Neural crest cell (in vitro differentiated cells): ENCODE data around the gene COG7. TPM values are rescaled to one million over a fixed set of nuclear protein-coding genes. Genes with fewer than 3 reads are reported as not detected.
A peak's percentile ranks its signal among the peaks of the same experiment; 100 is the strongest.
"Not testable (repeated sequence)": the region's sequence is repeated elsewhere in the genome, so short reads cannot be mapped to it uniquely, and the experiment has no call there.

Source experiments
- DNase-seq: peaks from one replicate; pipeline ENCODE4 v3.0.0; 2021; ENCODE audit warnings: low read depth, mixed read lengths, low spot score
- H3K27ac Mint-ChIP-seq: one replicate; pipeline ENCODE4 v1.8.0; 2021; ENCODE audit warnings: mild to moderate bottlenecking, mixed read lengths; ENCODE audit not compliant: unreplicated experiment
- H3K27me3 Mint-ChIP-seq: 2 replicates; pipeline ENCODE4 v1.8.0; 2021; ENCODE audit warnings: low read depth, mild to moderate bottlenecking, mixed read lengths
- H3K36me3 Mint-ChIP-seq: 2 replicates; pipeline ENCODE4 v1.8.0; 2021; ENCODE audit warnings: low read depth, mild to moderate bottlenecking, mixed read lengths
- H3K4me1 Mint-ChIP-seq: 2 replicates; pipeline ENCODE4 v1.8.0; 2021; ENCODE audit warnings: mixed read lengths
- H3K4me3 Mint-ChIP-seq: one replicate; pipeline ENCODE4 v1.8.0; 2021; ENCODE audit warnings: mild to moderate bottlenecking, mixed read lengths
- H3K9me3 Mint-ChIP-seq: 2 replicates; pipeline ENCODE4 v1.8.0; 2021; ENCODE audit warnings: mixed read lengths
- CTCF ChIP-seq: fragments of 200-600 bp; sonication (generic); conservative IDR thresholded peaks from 2 replicates; pipeline ENCODE4 v1.5.0; 2021; ENCODE audit warnings: antibody characterized with exemption, mild to moderate bottlenecking
- total RNA-seq: library from RNA; stranded (reverse); gene quantifications from 2 replicates; pipeline ENCODE4 v1.2.1, GENCODE V29; 2021

Gene COG7
- total RNA-seq, 1 donor from 2014 or later, result 18.9 TPM

- Mint-ChIP-seq H3K27me3 (no peaks in the 10 kb centered on the region), H3K4me3 (no peak overlapping the region), H3K4me1 (no peaks in the 10 kb centered on the region), H3K9me3 (no peaks in the 10 kb centered on the region), H3K36me3 (peaks cover 4% of the 10 kb centered on the region), H3K27ac (peak overlapping the region; percentile 57)
- no peak for DNase-seq
- no peak for TF ChIP-seq CTCF
Measured at GRCh38 chr16:23388786-23389185, 64.2 kb downstream of the COG7 start.

- no peak for TF ChIP-seq CTCF
- Mint-ChIP-seq H3K9me3 (no peaks in the 10 kb centered on the region), H3K27ac (no peak overlapping the region), H3K4me3 (no peak overlapping the region), H3K27me3 (no peaks in the 10 kb centered on the region), H3K36me3 (peaks cover 4% of the 10 kb centered on the region), H3K4me1 (no peaks in the 10 kb centered on the region)
- no peak for DNase-seq
Measured at GRCh38 chr16:23387666-23388065, 65.3 kb downstream of the COG7 start.

GRCh38 chr16:23385441-23385840 is 67.5 kb downstream of the COG7 start:
- TF ChIP-seq CTCF, result no peak
- H3K4me3 Mint-ChIP-seq, result no peak overlapping the region
- H3K27ac Mint-ChIP-seq, result no peak overlapping the region
- no peaks in the 10 kb centered on the region for H3K9me3 Mint-ChIP-seq
- no peaks in the 10 kb centered on the region for H3K27me3 Mint-ChIP-seq
- DNase-seq, result no peak
- no peaks in the 10 kb centered on the region for H3K4me1 Mint-ChIP-seq
- H3K36me3 Mint-ChIP-seq, result peaks cover 4% of the 10 kb centered on the region

- H3K4me3 Mint-ChIP-seq, result no peak overlapping the region
- no peaks in the 10 kb centered on the region for H3K9me3 Mint-ChIP-seq
- H3K27me3 Mint-ChIP-seq, result no peaks in the 10 kb centered on the region
- peaks cover 4% of the 10 kb centered on the region for H3K36me3 Mint-ChIP-seq
- H3K27ac Mint-ChIP-seq, result no peak overlapping the region
- H3K4me1 Mint-ChIP-seq, result no peaks in the 10 kb centered on the region
- no peak for TF ChIP-seq CTCF
- DNase-seq, result no peak
Measured at GRCh38 chr16:23384878-23385277, 68.1 kb downstream of the COG7 start.

GRCh38 chr16:23383881-23384280 is 69.1 kb downstream of the COG7 start:
- TF ChIP-seq CTCF, result no peak

GRCh38 chr16:23382279-23382678 is 70.7 kb downstream of the COG7 start:
- Mint-ChIP-seq H3K27ac (no peak overlapping the region), H3K4me1 (no peaks in the 10 kb centered on the region), H3K27me3 (no peaks in the 10 kb centered on the region), H3K4me3 (no peak overlapping the region), H3K9me3 (no peaks in the 10 kb centered on the region), H3K36me3 (no peaks in the 10 kb centered on the region)
- TF ChIP-seq CTCF, result no peak
- no peak for DNase-seq

More at GRCh38 chr16:23383881-23384280, 69.1 kb downstream of the COG7 start:
- H3K9me3 Mint-ChIP-seq, result no peaks in the 10 kb centered on the region
- no peaks in the 10 kb centered on the region for H3K27me3 Mint-ChIP-seq
- DNase-seq, result no peak
- no peaks in the 10 kb centered on the region for H3K4me1 Mint-ChIP-seq
- H3K36me3 Mint-ChIP-seq, result no peaks in the 10 kb centered on the region
- H3K4me3 Mint-ChIP-seq, result no peak overlapping the region
- H3K27ac Mint-ChIP-seq, result no peak overlapping the region

GRCh38 chr16:23381702-23382101 is 71.3 kb downstream of the COG7 start:
- not testable (repeated sequence) for H3K9me3 Mint-ChIP-seq, H3K4me3 Mint-ChIP-seq, H3K36me3 Mint-ChIP-seq, DNase-seq, H3K27me3 Mint-ChIP-seq, H3K27ac Mint-ChIP-seq, H3K4me1 Mint-ChIP-seq
